Fibroblast of skin of left quadriceps (primary cell): ENCODE results near the gene RRP9.

ENCODE experiments used
- DNase-seq, 2 experiments: peaks; one replicate each; pipeline ENCODE4 v3.0.0-alpha.2; 2013; ENCODE audit warnings: low read depth in 2 of 2

RRP9 gene

DNA sequence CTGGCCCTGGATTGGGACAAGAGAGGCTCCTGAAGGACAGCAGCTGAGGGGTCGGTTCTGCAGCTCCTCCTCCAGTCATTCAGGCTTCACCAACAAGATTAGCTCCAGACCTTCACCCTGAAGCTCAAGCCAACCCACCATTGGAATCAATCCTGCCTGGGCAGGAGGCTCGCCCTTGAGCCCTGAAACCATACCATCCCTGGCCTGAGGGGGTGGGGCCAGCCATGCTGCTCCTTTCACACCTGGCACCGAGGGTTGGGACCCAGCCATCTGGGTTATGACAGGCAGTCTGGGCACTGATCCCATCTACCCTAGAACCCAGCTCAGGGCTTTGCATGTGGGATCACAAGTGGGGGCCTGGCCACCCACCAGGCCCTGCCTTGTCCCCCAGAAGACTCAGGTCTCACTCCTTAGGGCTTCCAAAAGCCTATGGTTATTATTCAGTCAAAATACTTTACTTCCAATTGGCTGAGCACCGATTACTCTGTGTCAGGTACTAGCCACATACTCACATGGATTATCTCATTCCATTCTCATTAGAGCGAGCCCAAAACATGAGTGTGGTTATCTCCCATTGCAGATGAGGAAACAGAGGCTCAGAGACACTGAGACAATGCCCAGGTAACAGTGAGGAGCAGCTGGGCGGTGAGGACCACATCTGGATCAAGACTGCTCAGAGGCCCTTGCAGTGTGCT is 29.0 kb upstream of the RRP9 start:
- DNase-seq = no peak

DNA sequence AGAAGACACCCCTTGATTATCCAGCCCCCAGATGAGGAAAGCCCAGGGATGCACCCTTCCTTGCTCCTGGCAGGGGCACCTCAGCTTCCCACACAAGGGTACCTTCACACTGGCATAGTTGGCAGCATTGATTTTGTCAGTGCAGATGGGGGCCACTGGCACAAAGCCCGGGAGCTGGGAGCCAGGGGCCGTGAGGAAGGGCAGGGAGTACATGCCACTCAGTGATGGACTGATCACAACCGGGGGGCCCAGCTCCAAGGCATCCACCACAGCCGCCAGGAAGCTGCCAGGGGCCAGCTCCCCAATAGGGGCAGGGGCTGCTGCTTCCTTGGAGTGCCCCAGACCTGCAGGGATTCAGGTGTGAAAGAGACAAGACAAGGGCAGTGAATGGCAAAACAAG is 28.1 kb upstream of the RRP9 start:
- DNase-seq = no peak

DNA sequence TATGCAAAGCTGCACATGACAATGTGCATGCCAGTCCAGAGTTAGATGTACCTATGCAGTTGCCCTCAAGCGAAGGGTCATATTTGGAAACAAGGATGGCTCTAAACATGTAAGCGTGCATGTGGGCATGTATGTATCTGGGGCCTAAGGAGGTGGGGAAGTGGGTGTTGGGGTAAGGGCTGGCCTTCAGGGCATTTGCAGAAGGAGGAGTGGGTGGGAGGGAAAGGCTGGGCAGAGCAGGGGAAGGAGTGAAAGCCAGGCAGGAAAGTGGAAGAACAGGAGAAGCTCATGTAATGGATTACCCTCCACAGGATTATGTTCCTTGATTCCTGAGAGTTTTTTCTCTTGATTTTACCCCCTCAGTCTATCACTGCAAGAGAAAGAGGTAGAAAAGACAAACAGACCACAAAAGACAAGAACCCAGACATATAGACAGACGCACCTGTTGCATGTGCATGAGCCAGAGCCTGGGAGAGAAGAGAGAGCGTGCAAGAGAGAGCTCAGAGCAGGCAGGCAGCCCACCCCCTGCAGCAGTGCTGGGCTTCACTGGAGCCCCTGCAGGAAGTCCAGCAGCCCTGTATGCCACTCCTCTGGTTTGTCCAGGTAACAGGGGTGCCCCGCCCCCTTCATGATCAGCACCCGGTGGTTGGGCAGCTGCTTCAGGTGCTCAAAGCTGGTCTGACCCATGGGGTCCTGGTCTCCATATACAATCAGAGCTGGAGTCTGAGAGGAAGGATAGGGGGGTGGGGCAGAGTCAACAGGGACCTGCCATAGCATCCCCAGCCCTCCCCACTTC is 27.4 kb upstream of the RRP9 start:
- DNase-seq = no peak

DNA sequence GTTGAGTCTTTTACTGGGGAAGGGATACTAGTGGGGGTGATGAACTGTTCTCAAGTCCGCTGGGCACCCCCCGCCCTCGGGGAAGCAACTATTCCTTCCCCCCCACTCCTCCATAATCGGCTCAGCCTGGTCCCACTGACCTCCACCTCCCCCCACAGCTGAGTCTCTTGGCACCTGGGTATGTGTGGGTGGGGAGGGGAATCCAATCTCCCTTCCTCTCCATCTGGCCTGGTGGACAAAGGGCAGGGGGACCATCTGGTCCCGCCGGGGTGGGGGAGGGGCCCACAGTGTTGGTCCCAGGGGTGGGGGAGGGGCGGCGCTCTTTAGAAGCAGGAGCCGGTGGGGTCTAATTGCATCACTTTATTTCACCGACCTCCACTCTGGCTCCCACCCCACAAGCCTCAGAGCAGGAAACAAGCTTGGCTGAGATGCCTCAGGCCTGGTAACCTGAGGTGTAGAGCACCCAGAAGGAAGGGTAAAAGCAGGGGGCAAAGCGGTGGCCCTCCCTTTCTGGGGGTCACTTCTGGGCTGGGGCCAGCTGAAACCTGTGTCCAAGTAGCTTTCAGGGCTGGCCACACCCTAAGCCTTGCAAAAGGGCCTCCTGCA is 26.6 kb upstream of the RRP9 start:
- DNase-seq = no peak

DNA sequence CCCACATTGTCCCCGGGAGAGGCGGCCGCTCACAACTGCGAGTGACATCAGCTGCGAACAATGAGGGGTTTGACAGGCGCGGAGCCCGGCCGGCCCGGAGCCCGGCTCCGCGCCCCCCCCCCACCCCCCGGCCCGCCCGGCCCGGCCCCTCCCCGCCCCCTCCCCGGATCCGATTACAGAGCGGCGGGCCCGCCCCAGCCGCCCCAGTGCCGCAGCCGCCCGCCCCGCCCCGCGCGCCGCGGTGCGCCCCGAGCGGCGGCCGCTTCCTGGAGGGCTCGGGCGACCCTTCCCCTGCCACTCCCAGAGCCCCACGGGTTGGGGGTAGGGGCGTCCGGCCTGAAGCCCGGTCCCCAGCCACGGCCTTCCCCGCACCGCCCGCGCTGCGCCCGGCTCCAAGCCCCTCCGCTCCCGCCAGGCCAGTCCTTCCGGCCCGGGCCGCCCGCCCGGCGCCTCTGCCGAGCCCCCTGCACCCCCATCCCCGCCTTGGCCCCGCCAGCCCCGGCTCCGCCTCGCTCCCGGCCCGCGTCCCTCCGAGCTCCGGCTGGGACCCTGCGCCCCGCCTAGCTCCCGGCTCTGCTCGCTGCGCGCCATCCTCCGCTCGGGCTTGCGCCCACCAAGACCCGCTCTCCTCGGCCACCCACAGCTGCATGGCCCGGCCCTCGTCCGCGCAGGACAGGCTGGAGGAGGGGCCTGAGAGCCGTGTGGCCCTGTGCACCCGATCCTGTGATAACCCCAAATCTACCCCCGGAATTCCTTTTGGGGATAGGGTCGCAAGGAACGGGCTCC is 25.9 kb upstream of the RRP9 start, which contains the start of gene PCBP4:
TSS of gene PCBP4 (minus strand) at position 71 of the 786 bp plus-strand sequence. CDS start 6,214 bp downstream, outside the sequence.
- no peak for DNase-seq

DNA sequence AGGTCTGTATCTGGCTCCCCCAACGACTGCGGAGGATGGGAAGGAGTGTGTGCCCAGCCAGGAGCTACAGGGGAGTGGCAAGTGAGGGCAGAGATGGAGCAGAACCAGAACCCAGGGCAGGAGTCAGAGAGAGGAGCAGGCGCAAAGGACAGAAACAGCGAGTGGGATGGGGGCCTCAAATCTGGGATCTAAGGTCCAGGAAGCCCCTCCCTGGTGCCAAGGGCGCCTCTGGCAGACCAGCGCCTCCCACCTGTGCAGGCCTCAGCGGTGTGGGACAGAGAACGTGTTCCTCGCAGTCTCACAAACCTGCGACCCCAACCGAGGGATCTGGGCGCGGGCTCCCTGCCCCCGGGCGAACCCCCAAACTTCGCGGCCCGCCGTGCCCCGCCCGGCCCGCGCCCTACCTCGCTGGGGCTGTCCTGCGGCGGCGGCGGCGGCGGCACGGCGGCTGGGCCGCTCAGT is 25.2 kb upstream of the RRP9 start:
- no peak for DNase-seq

DNA sequence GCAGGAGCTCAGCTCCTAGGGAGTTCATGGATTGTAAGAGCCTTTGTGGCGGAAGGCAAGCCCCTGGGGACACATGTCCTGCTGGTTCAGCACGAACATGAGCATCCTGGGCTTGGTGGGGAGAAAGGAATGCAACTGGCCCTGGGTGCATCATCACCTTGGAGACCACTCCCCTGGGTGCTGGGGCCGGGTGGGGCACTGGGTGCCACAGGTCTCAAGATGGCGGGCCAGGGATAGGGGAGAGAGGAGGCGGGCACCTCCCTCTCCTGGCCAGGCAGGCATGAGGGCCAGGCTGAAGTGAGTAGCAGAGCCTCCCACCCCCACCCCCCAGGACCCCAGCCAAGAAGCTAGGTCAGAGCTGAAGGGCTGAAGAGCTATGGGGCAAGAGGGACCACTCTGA is 24.8 kb upstream of the RRP9 start:
- no peak for DNase-seq

DNA sequence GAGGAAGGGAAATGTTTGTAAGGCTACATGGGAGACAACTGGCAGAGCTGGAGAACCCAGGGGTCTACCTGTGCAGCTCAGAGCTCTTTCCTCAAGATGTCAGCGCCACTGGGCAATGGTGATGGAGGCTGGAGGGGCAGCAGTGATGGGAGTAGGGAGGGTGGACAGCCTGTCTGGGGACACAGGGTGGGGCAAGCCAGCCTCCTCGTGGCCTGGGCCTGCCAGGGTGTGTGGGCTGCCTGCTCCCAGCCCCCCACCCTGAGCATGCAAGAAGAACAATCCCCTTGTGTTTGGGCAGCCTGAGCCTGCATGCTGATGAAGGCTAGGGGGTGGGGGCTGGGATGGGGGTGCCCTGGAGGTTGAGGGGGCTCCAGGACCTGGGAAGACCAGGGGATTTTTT is 24.3 kb upstream of the RRP9 start:
- DNase-seq = no peak

DNA sequence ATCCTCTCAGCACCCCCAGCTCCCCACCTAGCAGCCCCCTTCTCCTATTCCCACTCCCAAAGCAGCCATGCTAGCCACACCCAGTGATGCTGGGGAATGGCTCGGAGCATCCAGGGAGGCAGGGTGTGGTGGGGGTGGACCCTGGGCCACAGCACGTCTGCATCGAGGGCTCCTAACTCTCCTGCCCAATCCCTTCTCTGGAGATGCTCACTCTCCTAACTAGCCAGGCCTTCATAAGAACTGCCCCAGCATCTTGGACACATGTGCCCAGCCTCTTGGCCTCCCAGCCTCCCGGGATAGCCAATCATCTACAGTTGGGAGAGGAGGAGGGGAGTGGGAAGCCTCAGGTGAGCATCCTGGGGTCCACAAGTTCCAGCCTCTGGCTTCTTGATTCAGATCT is 22.8 kb upstream of the RRP9 start:
- no peak for DNase-seq

DNA sequence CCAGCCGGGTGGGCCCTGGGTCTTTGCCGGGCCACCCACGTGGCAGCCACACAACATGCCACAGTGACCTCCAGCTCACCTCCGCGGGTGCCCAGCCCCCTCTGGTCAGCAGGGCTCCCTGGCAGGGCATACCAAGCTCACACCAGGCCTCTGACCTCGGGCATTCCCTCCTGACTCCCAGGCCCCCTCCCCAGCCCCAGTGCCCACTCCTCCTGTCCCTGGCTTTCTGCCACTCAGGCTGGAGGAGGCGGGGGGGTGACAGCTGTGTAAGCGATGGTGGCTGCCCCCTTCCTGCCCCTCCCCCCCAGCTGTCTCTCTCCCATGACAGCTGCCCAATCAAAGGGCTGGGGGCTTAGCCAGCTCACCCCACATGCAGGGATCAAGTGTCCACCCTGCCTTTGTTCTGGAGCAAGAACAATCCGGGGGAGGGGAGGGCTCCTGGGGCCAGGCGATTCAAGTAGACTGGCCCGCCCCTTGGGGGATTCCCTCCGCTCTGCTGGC is 22.3 kb upstream of the RRP9 start:
- no peak for DNase-seq

DNA sequence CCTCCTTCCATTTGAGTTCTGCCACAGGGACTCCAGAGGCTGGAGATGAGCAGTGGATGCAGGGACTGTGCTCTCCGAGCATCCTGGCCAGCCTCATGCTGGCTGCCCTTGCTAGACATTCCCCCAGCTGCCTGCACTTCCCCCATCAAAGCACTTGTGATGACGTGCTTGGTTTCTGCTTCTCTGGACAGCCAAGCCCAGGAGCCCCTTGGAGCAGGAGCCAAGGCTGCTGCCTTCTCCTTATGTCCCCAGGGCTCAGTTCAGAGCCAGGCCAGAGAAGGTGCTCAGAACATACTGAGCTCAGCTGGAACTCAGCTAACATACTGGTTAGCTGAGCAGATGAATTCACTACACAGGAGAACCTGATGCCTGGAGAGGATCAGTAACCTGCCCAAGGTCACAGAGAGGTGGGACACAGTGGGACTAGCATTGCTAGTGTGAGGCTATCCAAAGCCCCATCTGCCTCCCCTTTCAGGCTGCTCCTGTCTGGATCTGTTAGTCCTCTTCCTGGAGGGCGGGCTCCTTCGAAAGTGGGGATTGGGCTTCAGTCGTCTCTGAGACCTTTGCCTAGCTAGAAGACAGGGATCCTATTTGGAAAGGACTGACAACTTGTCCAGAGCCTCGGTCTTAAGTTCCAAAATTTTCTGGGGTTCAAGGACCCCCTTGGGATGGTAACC is 21.3 kb upstream of the RRP9 start:
- DNase-seq = no peak

DNA sequence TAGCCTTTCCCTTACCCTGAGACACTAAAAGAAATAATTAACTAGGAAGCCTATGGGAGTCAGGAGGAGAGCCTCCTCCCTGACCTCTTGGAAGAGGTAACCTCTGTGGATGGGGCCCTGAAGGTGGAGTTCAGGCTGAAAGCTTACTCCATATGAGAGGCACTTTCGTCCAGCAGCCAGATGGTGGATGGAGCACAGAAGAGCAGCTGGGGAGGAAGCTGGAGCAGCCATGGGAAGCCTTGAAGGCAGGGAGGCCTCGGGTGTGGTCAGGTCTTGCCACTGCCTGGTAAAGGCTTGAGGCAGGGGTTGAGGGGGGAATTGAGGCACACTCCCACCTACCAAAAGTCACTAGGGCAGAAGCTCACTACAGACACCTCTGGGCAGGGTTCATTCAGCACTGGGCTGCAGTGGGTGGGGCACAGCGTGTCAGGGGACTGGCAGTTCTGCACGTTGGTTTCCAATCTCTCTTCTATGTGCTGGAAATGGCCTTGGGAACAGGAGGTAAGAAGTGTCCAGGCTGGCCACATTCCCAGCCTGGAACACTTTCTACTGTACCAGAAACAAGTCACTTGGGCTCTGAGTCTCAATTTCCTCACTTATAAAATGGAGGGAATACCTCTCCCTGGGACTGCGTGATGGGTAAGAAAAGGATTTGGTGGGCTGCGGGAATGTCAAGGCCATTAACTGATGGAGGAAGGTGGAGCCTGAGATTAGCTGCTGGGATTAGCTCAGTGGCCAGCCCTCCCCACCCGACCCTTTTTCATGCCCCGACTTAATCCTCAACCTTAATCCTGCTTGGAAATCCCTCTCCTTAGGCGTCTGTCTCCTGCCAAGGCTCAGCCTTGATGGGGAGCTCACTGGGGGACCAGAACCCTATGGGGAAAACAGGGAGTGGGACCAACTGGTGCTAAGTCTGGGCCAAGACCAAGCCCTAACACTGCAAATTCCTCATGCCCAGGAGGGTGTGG is 20.2 kb upstream of the RRP9 start:
- DNase-seq = no peak

DNA sequence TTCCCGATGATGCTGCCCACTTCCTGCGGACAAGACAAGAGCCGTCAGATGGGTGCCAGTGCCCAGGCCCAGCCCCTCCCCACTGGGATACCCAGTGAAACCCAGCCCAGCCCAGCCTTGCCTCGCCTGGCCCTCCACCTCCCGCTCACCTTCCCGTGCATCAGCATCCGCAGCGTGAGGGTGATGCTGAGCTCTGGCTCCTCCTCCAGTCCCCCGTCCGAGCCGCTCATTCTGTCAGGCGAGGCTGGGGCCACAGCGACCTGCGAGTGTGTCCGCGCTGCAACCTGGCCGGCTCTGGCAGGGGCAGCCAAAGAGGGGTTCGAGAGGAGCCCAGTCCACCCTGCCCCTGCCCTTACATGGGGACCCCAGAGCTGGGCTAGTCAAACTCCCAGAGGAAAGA is 19.3 kb upstream of the RRP9 start:
- DNase-seq = no peak

DNA sequence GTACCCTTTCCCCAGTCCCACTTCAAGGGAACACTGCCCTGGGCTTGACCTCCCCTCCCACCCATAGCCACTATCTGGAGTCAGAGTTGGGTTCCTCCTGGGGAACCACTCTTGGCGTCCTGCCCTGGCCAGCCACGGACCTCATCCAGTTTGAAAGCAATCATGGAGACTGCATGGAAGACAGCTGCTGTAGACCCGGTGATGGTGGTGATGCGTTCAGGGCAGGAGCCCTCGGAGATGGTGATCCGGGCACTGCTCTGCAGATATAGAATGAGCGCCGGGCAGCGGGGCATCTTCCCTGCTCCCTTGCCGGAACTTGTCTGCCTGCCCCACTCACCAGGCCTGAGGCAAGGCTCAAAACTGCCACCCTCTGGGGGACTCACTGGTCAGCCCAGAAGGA is 18.7 kb upstream of the RRP9 start:
- DNase-seq = no peak

DNA sequence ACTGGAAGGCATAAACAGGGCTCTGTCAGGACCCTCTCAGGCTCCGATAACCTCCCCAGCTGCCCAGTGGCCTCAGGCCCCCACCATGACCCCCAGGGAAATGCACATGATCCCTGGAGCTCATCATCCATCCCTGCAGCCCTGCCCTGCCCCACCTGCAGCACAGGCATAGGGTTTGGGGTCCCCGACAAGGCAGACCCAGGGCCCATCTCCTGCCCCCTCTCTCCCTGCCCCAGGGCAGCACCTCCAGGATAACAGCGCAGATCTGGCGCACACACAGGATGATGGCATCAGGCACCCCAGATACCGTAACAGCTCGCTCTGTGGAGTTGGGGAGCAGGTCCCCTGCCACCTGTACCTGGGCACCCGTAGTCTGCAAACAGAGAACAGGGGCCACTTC is 17.9 kb upstream of the RRP9 start:
- DNase-seq = no peak

DNA sequence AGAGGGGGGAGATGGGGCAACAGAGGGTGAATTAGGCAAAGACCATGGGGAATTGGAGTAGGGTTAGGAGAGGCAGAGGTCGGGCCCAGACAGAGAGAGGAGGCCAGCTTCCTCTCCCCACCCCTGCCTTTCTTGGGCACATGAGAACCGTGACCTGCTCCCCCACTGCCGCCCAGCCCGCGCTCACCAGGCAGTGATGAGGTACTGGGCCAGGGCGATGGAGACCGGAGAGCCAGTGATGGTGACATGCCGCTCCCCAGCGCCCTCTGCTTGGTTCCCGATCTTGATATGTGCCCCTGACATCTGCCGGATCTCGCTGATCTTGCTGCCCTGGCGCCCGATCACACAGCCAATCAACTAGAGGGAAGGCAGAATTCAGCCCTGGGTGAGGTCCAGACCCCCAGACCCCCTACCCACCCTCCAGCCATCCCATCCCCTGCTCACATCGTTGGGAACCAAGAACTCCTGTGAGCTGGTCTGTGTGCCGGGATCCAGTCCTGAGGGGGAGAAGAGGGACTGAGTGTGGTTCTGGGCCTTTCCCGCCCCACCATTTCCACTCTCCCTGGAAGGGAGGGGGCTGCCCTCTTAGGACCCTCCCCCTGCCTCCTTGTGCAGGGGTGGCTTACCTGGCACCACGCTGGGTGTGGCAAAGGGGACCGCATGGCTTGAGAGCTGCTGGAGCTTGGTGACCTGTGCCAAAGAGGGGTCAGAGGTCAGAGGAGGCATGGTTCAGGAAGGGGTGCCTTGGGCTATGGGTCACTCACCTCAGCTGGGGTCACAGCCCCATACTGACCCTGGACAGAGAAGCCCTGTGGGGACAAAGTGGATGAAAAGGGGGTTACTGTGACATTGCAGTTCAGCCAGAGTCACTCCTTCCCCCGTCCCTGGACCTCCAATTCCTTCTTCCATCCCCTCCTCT is 17.2 kb upstream of the RRP9 start:
- no peak for DNase-seq

DNA sequence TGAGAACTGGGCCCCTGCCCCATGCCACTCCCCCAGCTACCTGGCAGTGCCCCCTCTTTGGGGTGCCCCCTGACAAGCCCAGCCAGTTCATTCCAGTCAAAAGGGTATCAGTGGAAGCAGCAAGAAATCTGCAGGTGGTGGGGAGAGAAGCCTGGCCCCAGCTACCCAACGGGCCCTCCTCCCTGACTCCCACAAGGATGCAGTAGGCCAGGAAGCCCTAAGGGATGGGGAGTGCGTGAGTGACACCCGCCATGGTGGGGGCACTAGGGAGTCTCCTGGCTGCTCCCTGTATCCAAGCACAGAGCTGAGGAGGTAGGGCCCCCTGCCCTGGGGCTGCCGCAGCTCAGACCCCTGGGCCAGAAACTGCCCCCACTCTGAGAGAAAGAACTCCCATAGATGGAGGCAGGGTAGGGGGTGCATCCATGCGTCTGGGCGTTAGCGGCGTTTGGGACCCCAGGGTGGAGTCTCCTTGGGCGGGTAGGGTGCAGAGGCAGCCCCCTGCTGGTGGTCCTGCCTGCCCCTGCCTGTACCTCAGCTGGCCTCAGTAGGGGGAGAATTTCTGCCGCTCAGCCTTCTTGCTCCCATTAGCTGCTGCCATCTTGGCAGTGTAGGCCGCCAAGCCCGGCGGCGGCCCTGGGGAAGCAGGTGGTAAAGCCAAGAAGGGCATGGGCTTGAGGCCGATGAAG is 16.0 kb upstream of the RRP9 start:
- DNase-seq = no peak
